Chondrocyte (in vitro differentiated cells): Measurements from ENCODE around the gene METTL4. TPM values are rescaled to one million over a fixed set of nuclear protein-coding genes. Genes with fewer than 3 reads are reported as not detected.
A peak's percentile ranks its signal among the peaks of the same experiment; 100 is the strongest.

Experiments used
- DNase-seq: peaks from one replicate; pipeline ENCODE4 v3.0.0; 2021; ENCODE audit warnings: mixed read lengths, low spot score
- H3K27ac Mint-ChIP-seq: one replicate; pipeline ENCODE4 v1.8.0; 2021; ENCODE audit warnings: mild to moderate bottlenecking, moderate library complexity, mixed read lengths; ENCODE audit not compliant: unreplicated experiment
- H3K27me3 Mint-ChIP-seq: 2 replicates; pipeline ENCODE4 v1.8.0; 2021; ENCODE audit warnings: low read depth, mixed read lengths
- H3K36me3 Mint-ChIP-seq: 2 replicates; pipeline ENCODE4 v1.8.0; 2021; ENCODE audit warnings: low read depth, mixed read lengths
- H3K4me1 Mint-ChIP-seq: 2 replicates; pipeline ENCODE4 v1.8.0; 2021; ENCODE audit warnings: low read depth, mild to moderate bottlenecking, mixed read lengths
- H3K4me3 Mint-ChIP-seq: one replicate; pipeline ENCODE4 v1.8.0; 2021; ENCODE audit warnings: mild to moderate bottlenecking, moderate library complexity, mixed read lengths; ENCODE audit not compliant: unreplicated experiment
- H3K9me3 Mint-ChIP-seq: 2 replicates; pipeline ENCODE4 v1.8.0; 2021; ENCODE audit warnings: low read depth, mixed read lengths
- CTCF ChIP-seq: fragments of 200-600 bp; sonication (generic); IDR thresholded peaks from 2 replicates; pipeline ENCODE4 v1.5.0; 2021; ENCODE audit warnings: antibody characterized with exemption, mild to moderate bottlenecking, moderate library complexity
- total RNA-seq: library from RNA; stranded (reverse); gene quantifications from 3 replicates; pipeline ENCODE4 v1.2.1, GENCODE V29; 2021

Gene METTL4
- total RNA-seq, 1 donor from 2014 or later: 6.5 TPM

DNA sequence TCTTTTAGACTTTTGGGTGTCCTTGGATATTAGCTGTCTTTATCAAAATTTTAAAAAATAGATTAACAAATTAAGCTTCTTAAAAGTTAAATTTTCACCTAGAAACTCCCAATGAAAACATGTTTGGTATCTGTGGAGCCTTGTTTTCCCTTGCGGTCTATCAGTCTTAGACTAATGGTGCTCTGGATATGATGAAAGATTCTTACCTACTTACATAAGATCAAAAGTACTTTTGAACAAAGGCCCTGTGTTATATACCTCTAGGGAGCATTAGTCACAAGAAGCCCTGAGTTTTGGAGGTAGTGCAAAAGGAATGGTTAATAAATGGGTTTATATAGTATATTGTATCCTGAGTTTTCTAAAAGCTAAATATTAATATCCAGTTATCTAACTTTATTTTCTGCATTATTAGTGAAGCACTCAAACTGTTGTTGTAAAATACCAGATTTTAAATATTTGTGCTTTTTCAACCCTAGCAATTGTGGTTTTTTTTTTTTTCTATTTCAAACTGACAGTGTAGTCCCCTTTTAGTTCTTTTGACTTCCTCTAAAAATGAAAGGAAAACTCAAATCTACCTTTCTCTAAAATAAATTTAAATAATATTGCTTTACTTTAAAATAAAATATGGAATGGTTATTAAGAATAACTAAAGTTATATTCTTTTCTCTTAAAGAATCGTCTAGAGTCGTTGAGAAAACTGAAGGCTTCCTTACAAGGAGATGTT is 18.2 kb upstream of the METTL4 start:
- no peak for TF ChIP-seq CTCF
- peaks cover 1% of the 10 kb centered on the region for H3K36me3 Mint-ChIP-seq
- no peak overlapping the region for H3K27ac Mint-ChIP-seq
- DNase-seq: no peak
- H3K27me3 Mint-ChIP-seq: no peaks in the 10 kb centered on the region
- no peaks in the 10 kb centered on the region for H3K9me3 Mint-ChIP-seq
- H3K4me1 Mint-ChIP-seq: peaks cover 15% of the 10 kb centered on the region
- no peak overlapping the region for H3K4me3 Mint-ChIP-seq

- Mint-ChIP-seq H3K9me3 (no peaks in the 10 kb centered on the region), H3K36me3 (peaks cover 1% of the 10 kb centered on the region), H3K4me1 (peaks cover 15% of the 10 kb centered on the region), H3K27ac (no peak overlapping the region), H3K4me3 (no peak overlapping the region), H3K27me3 (no peaks in the 10 kb centered on the region)
- no peak for TF ChIP-seq CTCF
- no peak for DNase-seq
These were observed 17.5 kb upstream of the METTL4 start for GRCh38 chr18:2588666-2589344.

GRCh38 chr18:2587788-2588187 is 16.5 kb upstream of the METTL4 start:
- peaks cover 15% of the 10 kb centered on the region for H3K4me1 Mint-ChIP-seq
- H3K9me3 Mint-ChIP-seq: no peaks in the 10 kb centered on the region
- H3K4me3 Mint-ChIP-seq: no peak overlapping the region
- TF ChIP-seq CTCF: no peak
- no peaks in the 10 kb centered on the region for H3K27me3 Mint-ChIP-seq
- H3K27ac Mint-ChIP-seq: peak overlapping the region; percentile 30
- peaks cover 1% of the 10 kb centered on the region for H3K36me3 Mint-ChIP-seq
- no peak for DNase-seq

DNA sequence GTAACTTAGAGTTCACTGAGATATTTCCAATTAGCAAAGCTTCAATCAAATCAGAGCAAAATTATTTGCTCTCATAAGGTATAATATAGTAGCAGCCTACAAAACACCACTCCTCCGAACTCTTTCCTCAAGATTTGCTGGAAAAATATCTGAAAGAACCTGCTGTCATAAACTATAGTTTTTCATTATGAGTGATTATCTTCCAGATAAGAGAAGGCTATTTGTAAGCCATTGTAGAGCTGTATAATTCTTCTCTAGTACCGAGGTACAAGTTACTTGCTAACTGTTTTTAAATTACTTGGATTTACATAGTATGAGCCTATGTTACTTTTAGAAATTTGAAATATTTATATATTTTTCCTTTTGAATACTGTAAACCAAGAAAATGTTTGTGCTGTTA is 2.1 kb upstream of the METTL4 start:
- no peak for TF ChIP-seq CTCF
- Mint-ChIP-seq H3K27me3 (no peaks in the 10 kb centered on the region), H3K4me3 (peak overlapping the region; percentile 97), H3K4me1 (peaks cover 38% of the 10 kb centered on the region), H3K27ac (peak overlapping the region; percentile 15), H3K36me3 (no peaks in the 10 kb centered on the region), H3K9me3 (no peaks in the 10 kb centered on the region)
- DNase-seq: no peak

DNA sequence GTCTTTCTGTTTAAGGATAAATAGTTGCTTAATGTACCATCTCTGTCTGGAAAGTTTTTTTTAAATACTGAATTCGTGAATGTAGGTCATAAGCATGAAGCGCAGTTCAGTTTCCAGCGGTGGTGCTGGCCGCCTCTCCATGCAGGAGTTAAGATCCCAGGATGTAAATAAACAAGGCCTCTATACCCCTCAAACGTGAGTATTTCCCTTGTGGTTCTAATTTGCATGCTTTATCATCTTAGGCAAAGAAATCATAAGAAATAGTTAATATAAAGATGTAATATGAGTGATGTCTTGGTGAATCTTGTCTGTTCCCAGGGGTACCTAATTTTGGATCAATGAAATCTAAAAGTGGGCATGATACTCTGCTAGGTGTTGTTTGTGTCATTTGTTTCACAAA is 1.6 kb upstream of the METTL4 start:
- Mint-ChIP-seq H3K27ac (peak overlapping the region; percentile 15), H3K36me3 (no peaks in the 10 kb centered on the region), H3K27me3 (no peaks in the 10 kb centered on the region), H3K4me3 (peak overlapping the region; percentile 97), H3K9me3 (no peaks in the 10 kb centered on the region), H3K4me1 (peaks cover 38% of the 10 kb centered on the region)
- no peak for DNase-seq
- no peak for TF ChIP-seq CTCF
